SU-DHL-6 (cell line): Measurements from ENCODE around the gene HOXB5.

Experiments
- H2AFZ ChIP-seq: fragments of 200-600 bp; sonication (generic); 2 replicates; pipeline ENCODE4 v1.6.1; 2014; ENCODE audit warnings: low read depth, mild to moderate bottlenecking, moderate library complexity, mixed read lengths, antibody characterized with exemption, low read length; ENCODE audit not compliant: severe bottlenecking
- H3F3A ChIP-seq: fragments of 200-600 bp; shearing (Covaris generic); 2 replicates; pipeline ENCODE4 v1.6.0; 2016; ENCODE audit warnings: antibody characterized with exemption, mild to moderate bottlenecking; ENCODE audit not compliant: insufficient read depth
- H3K27ac ChIP-seq: fragments of 200-600 bp; sonication (generic); 2 replicates; pipeline ENCODE4 v1.5.1; 2016; ENCODE audit warnings: low read depth, mild to moderate bottlenecking, low read length, moderate library complexity, mixed read lengths
- H3K27me3 ChIP-seq: fragments of 200-600 bp; sonication (generic), shearing (Covaris generic); 2 replicates; pipeline ENCODE4 v1.6.0; 2014; ENCODE audit warnings: mild to moderate bottlenecking, low read length
- H3K36me3 ChIP-seq: fragments of 200-600 bp; sonication (generic); 2 replicates; pipeline ENCODE4 v1.6.1; 2014; ENCODE audit warnings: mild to moderate bottlenecking, low read length, mixed read lengths
- H3K4me2 ChIP-seq: fragments of 300-600, 200-600 bp; shearing (Covaris generic), sonication (generic); 2 replicates; pipeline ENCODE4 v1.6.0; 2014; ENCODE audit warnings: low read length, low read depth, mild to moderate bottlenecking; ENCODE audit not compliant: poor library complexity, severe bottlenecking
- H3K4me3 ChIP-seq: fragments of 200-600 bp; sonication (generic); 2 replicates; pipeline ENCODE4 v1.5.1; 2014; ENCODE audit warnings: antibody characterized with exemption, low read length, mild to moderate bottlenecking, mixed read lengths; ENCODE audit not compliant: insufficient read depth, poor library complexity, severe bottlenecking
- H3K79me2 ChIP-seq: fragments of 200-600 bp; sonication (generic); 2 replicates; pipeline ENCODE4 v1.6.1; 2014; ENCODE audit warnings: mild to moderate bottlenecking, low read length, moderate library complexity; ENCODE audit not compliant: insufficient read depth
- H3K9ac ChIP-seq: fragments of 200-600 bp; sonication (generic); 2 replicates; pipeline ENCODE4 v1.7.0; 2014; ENCODE audit warnings: mild to moderate bottlenecking, low read length
- H3K9me2 ChIP-seq: fragments of 200-600 bp; sonication (generic); replicated peaks from 2 replicates; pipeline ENCODE4 v1.6.1; 2014; ENCODE audit warnings: low read length; ENCODE audit not compliant: insufficient read depth
- H3K9me3 ChIP-seq: fragments of 200-600 bp; sonication (generic); 2 replicates; pipeline ENCODE4 v1.6.1; 2014; ENCODE audit warnings: low read length, mixed read lengths; ENCODE audit not compliant: insufficient read depth
- H4K20me1 ChIP-seq: fragments of 200-600 bp; sonication (generic); 2 replicates; pipeline ENCODE4 v1.6.1; 2014; ENCODE audit warnings: low read depth, mild to moderate bottlenecking, antibody characterized with exemption, low read length, moderate library complexity, mixed read lengths
- EZH2phosphoT487 ChIP-seq: fragments of 200-600 bp; sonication (generic), shearing (Covaris generic); conservative IDR thresholded peaks from 2 replicates; pipeline ENCODE4 v1.6.1; 2018; ENCODE audit warnings: mild to moderate bottlenecking, antibody characterized with exemption, low read length, moderate library complexity, mixed read lengths
- TF ChIP-seq, protein P1 (sequence below): fragments of 200-600 bp; sonication (generic); IDR thresholded peaks from one replicate; pipeline ENCODE4 v1.5.1; 2017; ENCODE audit warnings: antibody characterized with exemption, mild to moderate bottlenecking, low read length, moderate library complexity; ENCODE audit not compliant: insufficient read depth, poor library complexity, severe bottlenecking

Gene HOXB5

GRCh38 chr17:48542114-48542656 lies 51.4 kb downstream of the HOXB5 start:
- no peak overlapping the region for H3K27ac ChIP-seq
- no peaks in the 10 kb centered on the region for H3K9me3 ChIP-seq
- no peak overlapping the region for H3K4me2 ChIP-seq
- no peaks in the 10 kb centered on the region for H3K79me2 ChIP-seq
- H3K9me2 ChIP-seq: no peaks in the 10 kb centered on the region
- H4K20me1 ChIP-seq: no peaks in the 10 kb centered on the region
- H3K36me3 ChIP-seq: no peaks in the 10 kb centered on the region
- H3F3A ChIP-seq: no peaks in the 10 kb centered on the region
- no peaks in the 10 kb centered on the region for H3K27me3 ChIP-seq
- TF ChIP-seq EZH2phosphoT487: no peak
- TF ChIP-seq, protein P1, sequence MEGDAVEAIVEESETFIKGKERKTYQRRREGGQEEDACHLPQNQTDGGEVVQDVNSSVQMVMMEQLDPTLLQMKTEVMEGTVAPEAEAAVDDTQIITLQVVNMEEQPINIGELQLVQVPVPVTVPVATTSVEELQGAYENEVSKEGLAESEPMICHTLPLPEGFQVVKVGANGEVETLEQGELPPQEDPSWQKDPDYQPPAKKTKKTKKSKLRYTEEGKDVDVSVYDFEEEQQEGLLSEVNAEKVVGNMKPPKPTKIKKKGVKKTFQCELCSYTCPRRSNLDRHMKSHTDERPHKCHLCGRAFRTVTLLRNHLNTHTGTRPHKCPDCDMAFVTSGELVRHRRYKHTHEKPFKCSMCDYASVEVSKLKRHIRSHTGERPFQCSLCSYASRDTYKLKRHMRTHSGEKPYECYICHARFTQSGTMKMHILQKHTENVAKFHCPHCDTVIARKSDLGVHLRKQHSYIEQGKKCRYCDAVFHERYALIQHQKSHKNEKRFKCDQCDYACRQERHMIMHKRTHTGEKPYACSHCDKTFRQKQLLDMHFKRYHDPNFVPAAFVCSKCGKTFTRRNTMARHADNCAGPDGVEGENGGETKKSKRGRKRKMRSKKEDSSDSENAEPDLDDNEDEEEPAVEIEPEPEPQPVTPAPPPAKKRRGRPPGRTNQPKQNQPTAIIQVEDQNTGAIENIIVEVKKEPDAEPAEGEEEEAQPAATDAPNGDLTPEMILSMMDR: no peak
- H3K4me3 ChIP-seq: no peak overlapping the region
- H2AFZ ChIP-seq: no peak overlapping the region
- no peak overlapping the region for H3K9ac ChIP-seq

DNA sequence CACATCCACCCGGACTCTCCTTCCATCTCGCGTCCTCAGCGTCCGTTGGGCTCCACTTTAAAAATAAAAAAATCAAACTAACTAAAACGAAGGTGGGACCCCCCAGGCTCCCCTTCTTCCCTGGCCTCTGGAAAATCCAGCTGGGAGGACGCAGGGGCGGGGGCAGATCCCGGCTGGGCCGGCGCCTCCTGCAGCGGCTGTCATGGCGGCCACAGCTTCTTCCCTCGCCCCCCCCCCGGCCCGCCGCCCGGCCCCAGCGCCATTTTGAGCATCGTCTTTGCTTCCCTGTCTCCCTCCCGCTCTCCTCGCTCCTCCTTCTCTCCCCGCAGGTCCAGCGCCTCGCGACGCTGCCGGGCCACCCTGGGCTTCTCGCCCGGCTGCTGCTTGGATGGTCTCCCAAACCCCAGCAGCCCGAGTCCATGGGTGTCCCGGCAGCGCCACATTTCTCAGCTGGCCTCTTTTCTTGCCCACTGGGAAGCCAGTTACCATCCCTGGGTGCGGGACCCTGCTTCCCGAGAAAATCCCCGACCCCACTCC lies 51.9 kb downstream of the HOXB5 start:
- H3K27me3 ChIP-seq: no peaks in the 10 kb centered on the region
- TF ChIP-seq EZH2phosphoT487: no peak
- TF ChIP-seq, protein P1: no peak
- no peak overlapping the region for H3K4me2 ChIP-seq
- no peaks in the 10 kb centered on the region for H3K9me3 ChIP-seq
- H3K9me2 ChIP-seq: no peaks in the 10 kb centered on the region
- H3K9ac ChIP-seq: no peak overlapping the region
- H3K27ac ChIP-seq: no peak overlapping the region
- H3K36me3 ChIP-seq: no peaks in the 10 kb centered on the region
- H2AFZ ChIP-seq: no peak overlapping the region
- H4K20me1 ChIP-seq: no peaks in the 10 kb centered on the region
- no peaks in the 10 kb centered on the region for H3K79me2 ChIP-seq
- H3K4me3 ChIP-seq: no peak overlapping the region
- no peaks in the 10 kb centered on the region for H3F3A ChIP-seq
